GM21717 (cell line): ENCODE data around the gene TNFAIP3.

Experiments used
- ATAC-seq: cut with Tn5 transposase; IDR thresholded peaks from one replicate; pipeline ENCODE4 v1.9.1; 2021; ENCODE audit warnings: mild to moderate bottlenecking, moderate library complexity; ENCODE audit not compliant: unreplicated experiment

TNFAIP3 gene

GRCh38 chr6:137896647-137897046 lies 29.6 kb downstream of the TNFAIP3 start:
- ATAC-seq: no peak

- no peak for ATAC-seq
These were observed 33.8 kb downstream of the TNFAIP3 start for GRCh38 chr6:137900815-137901214.

- ATAC-seq: no peak
These were observed 34.4 kb downstream of the TNFAIP3 start for GRCh38 chr6:137901454-137901853.

GRCh38 chr6:137902699-137903098 lies 35.6 kb downstream of the TNFAIP3 start:
- ATAC-seq: no peak

- no peak for ATAC-seq
These were observed 36.3 kb downstream of the TNFAIP3 start for GRCh38 chr6:137903274-137903932.

- peak; percentile 62 for ATAC-seq
These were observed 37.1 kb downstream of the TNFAIP3 start for GRCh38 chr6:137903933-137904821.

- ATAC-seq: peak; percentile 47
These were observed 38.0 kb downstream of the TNFAIP3 start for GRCh38 chr6:137904822-137905617.

- no peak for ATAC-seq
These were observed 39.0 kb downstream of the TNFAIP3 start for GRCh38 chr6:137906020-137906472.

- ATAC-seq: no peak
These were observed 40.1 kb downstream of the TNFAIP3 start for GRCh38 chr6:137907170-137907569.

GRCh38 chr6:137909533-137909932 lies 42.5 kb downstream of the TNFAIP3 start:
- ATAC-seq: no peak

- no peak for ATAC-seq
These were observed 43.4 kb downstream of the TNFAIP3 start for GRCh38 chr6:137910424-137910834.

- ATAC-seq: no peak
These were observed 43.9 kb downstream of the TNFAIP3 start for GRCh38 chr6:137910843-137911456.

- ATAC-seq: no peak
These were observed 44.7 kb downstream of the TNFAIP3 start for GRCh38 chr6:137911675-137912191.

GRCh38 chr6:137912813-137913212 lies 45.8 kb downstream of the TNFAIP3 start:
- no peak for ATAC-seq

- ATAC-seq: no peak
These were observed 46.4 kb downstream of the TNFAIP3 start for GRCh38 chr6:137913434-137913833.

- no peak for ATAC-seq
These were observed 47.0 kb downstream of the TNFAIP3 start for GRCh38 chr6:137913996-137914529.

- no peak for ATAC-seq
These were observed 47.6 kb downstream of the TNFAIP3 start for GRCh38 chr6:137914530-137915193.

GRCh38 chr6:137915790-137916189 lies 48.7 kb downstream of the TNFAIP3 start:
- ATAC-seq: no peak

GRCh38 chr6:137917551-137918325 lies 50.7 kb downstream of the TNFAIP3 start:
- ATAC-seq: no peak
